Activated effector memory CD4-positive, alpha-beta T cell treated with anti-CD3 and anti-CD28 coated beads, Interleukin-2, amount 50 U/mL, for 16 hours (primary cell): ENCODE data around the gene FBLN5.
"Not testable (repeated sequence)": the region's sequence is repeated elsewhere in the genome, so short reads cannot be mapped to it uniquely, and the experiment has no call there.

Experiments
- DNase-seq: peaks from one replicate; pipeline ENCODE4 v3.0.0-alpha.2; 2020

The FBLN5 gene

DNA sequence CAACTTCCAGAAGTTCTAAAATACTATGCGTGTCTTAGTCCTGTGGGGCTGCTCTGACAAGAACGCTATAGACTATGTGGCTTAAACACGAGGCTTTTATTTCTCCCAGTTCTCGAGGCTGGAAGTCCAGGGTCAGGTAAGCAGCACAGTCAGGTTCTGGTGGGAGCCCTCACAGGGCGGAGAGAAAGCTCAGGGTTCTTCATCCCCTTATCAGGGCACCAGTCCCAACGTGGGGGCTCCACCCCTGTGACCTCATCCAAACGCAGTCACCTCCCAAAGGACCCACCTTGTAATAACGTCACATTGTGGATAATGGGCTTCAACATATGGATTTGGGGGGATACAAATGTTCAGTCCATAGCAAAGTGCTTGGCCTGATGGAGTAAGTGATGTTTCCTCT is 43.0 kb downstream of the FBLN5 start:
- no peak for DNase-seq

DNA sequence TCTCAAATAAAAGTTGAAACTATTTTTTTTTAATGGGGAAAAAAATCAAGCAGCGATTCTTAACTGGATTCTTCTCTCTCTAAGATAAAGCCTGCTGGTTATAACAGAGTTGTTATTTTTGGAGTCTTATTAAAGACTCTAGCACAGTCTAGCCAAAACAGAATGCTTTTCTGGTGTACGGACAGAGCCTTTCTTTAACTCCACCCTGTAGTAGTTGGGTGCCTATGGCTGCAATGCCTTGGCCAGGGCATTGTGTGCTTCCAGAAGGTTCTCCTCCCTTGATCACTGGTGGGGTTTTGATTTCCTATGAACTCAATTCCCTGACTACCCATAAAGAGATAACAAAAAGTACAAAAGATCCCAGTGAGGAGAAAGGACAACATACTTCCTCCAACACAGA is 44.4 kb downstream of the FBLN5 start:
- DNase-seq: no peak

DNA sequence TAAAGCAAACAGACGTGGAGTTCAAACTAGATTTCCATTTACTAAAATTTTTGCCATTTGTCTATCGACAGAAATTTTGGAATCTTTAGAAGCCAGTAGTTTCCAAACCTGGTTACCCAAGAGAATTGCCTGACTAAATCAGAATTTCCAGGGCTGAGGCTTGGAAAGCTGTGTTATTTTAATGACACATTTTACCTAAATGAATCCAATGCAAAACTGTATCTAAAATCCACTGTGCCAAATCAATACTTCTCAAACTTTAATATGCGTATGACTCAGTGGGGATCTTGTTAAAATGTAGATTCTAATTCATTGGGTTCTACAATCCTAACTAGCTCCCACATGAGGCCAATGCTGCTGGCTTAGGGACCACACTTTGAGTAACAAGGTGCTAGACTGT is 45.2 kb downstream of the FBLN5 start:
- no peak for DNase-seq

DNA sequence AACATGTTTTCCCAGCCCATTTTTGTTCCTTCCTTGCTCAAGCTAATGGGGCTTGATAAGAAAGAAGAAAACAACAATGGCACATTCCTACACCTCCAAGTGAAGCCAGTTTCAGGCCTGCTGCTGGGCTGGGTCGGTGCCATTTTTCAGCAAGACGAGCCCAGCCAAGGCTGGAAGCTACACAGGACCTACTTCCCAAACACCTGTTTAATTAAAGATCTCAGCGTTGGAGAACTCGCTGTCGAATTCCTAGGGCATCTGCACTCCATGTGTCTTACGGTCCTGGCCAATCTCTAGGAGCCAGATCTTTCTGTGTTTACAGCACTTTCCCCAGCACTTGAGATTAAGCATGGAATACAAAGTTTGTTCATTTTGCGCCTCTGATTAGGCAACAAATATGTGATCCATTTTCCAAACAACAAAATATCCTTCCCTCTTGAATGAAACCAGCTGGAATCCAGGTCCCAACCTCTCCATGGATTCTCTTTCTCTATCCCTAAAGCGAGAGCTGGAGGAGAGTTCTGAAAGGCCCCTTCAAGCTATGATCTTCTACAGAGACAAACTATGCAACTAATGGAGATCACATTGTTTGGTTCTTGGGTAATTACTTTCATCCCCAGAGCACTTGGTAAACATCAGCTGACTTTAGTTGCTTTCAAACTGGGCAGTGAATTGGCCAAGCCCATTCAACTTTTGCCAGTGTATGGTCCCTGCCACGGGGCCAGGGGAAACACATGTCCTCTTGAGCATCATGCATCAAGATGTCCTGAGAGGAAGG is 45.9 kb downstream of the FBLN5 start:
- no peak for DNase-seq

DNA sequence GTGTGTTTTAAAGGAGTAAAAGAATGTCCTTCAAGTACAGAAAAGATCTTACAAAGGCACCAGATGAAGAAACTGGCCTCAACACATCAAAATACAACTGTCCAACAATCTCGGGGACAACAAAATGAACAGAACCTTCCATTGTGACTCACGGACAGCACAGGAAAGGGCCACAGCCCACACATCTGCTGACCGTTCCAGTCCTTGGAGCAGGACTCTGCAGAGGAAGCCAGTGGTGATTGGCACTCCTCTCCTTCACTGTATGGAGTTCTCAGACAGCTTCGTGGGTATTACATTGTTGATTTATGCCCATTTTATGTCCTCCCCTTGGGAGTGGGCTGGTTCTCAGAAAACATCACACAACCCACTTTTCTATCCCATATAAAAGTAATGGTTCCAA is 47.7 kb downstream of the FBLN5 start:
- DNase-seq: no peak

DNA sequence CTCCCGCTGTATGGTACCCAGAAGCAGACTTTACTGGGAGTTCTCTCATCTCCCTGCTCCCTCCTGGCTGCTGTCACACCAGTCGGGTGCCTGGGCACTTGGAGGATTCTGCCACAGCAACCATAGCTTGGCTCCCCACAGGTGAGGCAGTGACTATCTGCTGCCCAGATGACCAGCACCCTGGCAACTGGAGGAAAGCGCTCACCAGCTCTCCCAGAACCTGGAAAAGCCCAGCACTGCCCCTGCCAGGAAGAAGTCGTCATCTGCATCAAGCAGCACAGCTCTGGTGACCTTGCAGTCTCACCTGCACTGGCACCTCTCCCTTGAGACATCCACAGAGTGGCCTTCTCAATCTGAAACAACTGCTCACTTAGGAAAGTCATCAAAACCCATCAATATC is 48.3 kb downstream of the FBLN5 start:
- DNase-seq: no peak

DNA sequence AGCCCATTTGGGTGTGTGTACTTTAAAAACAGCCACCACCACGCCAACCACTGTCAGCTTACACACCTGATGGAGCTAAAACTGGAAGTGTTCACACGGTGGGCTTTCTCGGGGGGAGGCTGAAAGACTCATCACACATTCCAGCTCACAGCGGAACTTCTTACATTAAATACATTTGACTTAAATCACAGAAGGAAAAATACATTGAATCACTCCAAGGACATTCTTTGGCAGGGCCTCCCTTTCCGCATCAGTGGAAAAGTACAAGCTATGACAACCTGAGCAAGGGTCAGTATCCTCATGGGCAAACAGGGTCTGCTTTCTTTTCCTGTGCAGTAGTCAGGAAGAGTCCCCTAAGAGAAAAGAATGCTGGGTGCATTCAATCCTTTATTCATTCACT is 49.1 kb downstream of the FBLN5 start:
- DNase-seq: no peak

DNA sequence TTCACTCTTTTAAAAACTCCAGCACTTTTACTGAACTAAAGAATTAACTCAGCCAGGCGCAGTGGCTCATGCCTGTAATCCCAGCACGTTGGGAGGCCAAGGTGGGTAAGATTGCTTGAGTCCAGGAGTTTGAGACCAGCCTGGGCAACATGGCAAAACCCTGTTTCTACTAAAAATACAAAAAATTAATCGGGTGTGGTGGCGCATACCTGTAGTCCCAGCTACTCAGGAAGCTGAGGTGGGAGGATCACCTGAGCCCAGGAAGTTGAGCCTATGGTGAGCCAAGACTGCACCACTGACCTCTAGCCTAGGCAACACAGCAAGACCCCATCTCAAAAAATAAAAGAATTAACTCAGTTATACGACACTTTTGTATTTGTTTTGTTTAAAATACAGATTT is 49.8 kb downstream of the FBLN5 start:
- DNase-seq: not testable (repeated sequence)

DNA sequence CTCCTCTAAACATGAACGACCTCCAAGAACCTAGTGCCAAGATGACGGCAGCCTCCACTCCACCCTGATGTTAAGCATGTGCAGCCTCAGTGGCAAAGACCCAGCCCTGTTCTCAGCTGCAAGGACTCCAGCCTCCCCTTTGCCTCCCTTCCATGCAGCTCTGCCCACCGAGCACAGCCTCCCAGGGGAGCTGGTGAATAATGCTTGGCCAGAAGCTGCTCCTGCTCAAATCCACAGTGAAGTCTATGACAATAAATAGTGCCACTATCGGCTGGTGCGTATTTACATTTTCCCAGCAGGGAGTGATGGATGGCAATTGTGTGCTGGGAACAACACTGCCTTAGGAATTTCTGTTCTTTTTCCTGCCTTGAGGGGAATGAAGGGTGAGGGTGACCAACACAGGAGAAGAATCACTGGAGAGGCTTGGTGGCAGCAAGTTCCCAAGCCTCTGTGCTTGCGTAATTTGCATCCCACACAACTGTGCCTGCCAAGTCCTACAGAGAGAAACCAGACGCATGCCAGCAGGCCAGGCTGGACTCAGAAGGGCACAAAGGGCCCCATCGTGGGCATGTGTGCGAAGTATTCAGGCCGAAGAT is 50.3 kb downstream of the FBLN5 start:
- no peak for DNase-seq

DNA sequence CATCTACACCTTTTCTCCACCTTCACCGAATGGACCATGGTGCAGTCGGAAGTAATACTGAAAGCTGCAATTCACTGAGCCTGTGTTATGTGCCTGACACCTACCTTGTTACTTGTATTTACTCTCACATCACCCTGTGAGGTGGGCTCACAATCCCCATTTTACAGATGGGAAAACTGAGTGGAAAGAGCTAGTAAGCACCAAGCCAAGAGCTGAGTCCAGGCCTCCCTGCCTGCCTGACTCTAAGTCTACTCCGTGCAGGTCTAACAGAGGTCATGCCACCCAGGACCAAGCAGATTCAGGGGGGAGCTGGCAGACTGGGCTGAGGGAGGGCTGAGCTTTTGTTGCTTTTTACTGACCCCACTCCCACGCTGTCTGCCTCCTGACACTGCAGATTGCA is 51.1 kb downstream of the FBLN5 start:
- DNase-seq: no peak

DNA sequence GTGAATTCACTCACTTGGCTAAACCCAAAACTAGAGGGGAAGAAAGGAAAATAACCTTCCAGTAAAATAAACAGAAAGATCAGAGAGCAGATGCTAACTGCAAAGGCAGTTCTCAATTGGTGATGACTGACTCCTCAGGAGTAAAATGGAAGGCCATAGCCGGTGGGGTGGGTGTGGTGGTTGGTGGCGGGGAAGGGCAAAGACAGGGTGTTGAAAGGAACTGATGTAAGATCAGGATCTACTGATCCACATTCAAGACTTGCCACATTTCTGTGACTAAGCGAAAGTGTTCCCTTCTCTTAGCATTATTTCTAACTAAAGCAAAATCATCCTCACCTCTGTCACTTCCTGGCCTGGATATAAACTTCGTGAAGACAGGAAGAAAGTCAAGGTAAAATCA is 53.8 kb downstream of the FBLN5 start:
- DNase-seq: no peak

DNA sequence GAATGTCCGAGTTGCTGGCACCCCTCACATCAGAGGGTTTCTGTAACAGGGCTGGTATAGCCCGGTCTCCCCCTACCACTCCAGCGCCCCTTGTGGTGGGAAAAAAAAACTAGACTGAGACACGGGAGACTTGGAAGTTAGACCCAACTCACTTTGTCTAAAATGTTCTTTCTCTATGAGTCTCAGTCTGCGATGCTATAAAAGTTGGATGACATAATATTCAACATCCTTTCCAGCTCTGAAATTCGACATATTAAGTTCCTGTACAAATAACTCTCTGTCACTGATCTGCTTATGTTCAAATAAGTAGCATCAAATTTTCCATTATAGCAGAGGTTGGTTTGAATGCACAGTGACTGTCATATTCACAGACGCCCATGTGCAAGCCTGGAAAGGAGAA is 54.5 kb downstream of the FBLN5 start:
- no peak for DNase-seq

DNA sequence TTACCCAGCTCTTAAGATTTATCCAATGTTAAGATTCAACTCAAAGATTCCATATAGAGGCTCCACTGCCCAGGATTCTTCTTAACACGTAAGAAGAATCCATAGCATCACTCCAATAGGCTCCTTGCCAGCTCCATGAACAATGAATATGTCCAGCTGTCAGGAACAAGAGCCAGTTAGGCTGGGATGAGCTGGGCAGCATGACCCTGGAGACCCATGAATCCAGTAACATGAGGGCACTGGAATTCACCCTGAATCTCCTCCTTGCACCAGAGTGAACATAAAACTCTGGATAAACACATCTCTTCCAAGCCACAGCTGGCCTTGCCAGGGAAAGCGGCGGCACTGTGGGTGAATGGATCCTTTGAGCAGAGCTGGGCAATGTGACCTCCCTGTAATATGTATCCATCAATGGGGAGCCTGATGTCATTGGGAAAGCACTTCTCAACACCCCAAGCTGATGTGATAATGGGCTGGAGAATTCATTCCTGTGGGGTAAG is 55.7 kb downstream of the FBLN5 start:
- no peak for DNase-seq

DNA sequence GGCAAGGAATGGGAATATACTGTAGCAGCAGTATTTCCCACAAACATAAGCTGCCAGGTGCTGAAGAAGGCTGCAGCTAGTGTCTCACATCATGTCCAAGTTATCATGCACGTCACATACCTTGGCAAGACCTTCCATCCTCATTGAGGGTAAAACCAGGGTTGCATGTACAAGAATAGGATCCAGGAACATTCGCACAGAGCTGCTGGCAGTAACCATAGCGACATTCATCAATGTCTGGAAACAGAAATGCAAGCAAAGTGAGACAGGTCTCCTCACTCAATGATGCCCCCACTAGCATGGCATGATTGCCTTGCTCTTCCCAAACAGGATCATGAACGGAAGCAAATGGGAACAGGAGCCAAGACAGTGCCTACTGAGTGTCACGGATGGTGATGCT is 56.4 kb downstream of the FBLN5 start:
- DNase-seq: no peak

DNA sequence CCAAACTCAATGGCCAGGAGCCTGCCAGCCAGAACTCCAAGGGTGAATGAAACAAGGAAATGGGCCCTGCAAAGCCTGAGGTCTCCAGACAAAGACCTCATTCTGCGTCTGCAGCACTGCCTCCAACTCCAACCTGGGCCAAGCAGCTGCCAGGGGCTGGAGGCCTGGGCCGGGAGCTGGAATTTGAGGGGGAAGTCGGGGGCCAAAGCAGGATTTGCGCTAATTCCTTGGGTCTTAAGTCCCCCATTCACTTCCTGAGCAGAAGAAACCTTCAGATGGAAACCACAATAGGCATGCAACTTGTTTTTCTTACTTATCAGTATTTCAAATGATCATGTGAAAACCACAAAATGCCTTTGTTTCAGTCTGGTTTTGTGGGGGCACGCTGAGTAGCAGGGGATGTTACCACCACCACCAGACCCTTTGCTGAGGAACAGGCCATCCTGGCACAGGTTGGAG is 57.2 kb downstream of the FBLN5 start:
- no peak for DNase-seq

DNA sequence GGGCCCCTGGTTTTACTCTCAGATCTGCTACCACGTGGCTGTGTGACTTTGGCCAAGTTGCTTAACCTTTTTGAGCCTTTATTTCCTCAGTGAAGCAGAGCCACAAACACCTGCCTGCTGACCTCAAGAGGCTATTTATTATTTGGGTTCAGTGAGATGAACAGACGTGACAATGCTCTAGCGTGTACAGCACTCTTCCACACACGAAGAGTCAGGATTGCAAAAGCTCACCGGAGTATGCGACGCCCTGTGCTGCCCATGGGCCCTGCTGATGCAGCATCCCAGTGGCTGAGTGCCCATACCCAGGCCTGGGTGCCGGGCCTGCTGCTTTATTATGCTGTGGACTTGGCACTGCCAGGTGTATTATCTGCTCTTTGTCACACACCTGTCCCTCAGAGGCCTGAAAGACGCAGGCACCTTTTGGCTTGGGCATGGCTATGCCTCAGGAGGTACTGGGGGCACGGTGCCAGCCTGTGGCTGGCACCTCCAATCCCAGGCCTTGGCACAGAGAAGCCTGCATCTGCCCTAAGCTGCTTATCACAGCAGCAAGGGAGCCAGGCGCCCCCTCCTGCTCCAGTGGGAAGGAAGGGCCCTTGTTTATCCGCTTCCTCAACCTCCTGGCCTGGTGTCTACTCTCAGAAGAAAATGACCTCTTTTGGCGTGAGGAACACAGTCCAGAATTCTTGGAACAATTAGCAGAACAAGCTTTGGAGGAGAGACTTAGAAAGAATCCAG is 57.9 kb downstream of the FBLN5 start:
- DNase-seq: no peak

DNA sequence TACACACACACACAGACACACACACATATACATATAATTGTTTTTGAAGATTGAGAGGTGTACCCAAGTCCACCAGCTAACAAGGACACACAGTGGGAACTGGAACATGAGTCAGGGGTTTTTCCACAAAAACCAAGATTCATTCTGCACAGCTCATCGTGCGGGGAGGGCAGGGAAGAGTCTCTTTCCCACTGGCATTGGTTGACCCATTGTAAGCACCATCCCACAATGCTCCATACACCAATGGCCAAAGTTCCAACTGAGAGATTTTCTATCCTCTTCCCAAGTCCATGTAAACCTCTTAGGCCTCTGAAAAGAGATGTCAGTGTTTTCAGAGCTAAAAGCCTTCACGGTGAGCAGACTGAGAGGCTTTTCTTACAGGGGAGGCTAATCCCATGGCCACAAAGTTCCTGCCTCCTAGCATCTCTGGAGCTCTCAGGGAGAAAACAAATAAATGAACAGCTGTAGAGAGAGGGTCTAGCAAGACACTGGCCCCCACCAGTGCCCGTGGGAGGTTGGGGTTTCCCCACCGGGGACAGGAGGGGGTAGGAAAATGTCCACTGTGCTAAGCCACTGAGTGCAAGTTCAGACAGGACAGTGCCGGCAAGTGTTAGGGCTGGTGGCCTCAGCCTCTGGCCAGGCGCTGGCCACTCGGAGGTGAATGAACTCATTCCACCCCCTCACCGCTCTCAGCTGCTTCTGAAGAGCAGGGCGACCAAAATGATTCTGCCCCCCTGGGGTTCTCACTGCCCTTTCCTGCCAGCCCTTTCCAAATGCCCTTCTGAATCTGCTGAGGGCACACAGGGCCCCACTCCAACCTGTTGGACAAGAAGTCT is 58.6 kb downstream of the FBLN5 start:
- no peak for DNase-seq

DNA sequence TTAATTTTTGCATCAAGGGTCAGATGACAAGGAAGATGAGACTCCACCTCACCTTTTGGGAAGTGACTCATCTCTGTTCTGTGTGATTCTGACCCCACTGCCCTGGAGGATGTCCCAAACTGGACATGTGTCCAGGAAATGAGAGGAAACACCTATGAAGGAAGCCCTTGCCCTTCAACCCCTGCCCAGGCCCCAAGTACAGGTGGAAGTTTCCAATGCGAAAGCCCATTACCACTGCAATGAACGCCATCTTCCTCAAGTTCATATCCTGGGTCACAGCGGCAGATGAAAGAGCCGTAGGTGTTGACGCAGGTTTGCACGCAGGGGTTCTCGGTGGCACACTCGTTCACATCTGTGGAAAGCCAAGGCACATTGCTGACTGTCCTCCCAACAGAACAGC is 60.5 kb downstream of the FBLN5 start:
- DNase-seq: no peak

DNA sequence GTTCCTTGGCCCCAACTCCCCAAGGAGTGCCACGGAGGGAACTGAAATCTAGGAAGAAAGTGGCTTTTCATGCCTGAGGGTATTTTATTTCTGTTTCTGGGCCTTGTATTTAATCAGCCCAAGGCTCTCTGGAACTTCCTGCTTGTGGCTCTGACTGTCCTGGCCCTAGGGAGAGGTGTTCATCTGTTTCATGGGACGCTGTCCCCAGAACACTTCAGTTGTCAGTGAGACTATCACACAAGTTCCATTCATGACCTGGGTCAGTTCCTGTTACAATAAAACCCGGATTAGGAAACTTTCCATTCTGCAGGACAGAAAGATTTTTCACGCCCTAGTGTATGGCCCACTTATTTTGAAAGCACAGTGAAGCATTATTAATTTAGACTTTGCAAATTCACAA is 61.7 kb downstream of the FBLN5 start:
- no peak for DNase-seq

DNA sequence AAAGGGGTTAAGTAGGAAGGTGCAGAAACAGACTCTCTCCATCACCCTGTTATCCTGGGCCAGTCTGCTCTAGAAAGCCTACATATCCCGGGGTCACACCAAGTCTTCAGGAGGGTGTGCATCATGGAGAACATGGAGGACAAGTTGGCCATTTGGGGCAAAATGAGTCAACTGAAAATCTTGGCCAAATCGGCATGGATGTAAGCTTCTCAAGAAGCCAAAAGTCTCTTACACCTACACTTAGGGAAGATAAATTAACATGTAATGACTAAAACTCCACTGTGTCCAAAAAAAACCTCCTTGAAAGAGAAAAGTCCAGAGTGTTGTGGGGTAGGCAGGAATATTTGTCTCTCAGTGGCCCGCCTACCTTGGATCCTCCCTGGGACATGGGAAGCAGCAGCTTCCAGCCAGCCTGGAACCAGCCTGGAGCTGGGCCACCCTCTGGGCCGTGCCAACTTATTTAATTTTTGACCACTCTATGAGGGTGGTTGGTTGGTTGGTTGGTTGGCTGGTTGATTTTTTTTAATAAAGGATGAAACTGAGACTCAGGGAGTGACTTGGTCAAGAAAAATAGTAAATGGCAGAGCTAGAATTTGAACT is 62.3 kb downstream of the FBLN5 start:
- no peak for DNase-seq

DNA sequence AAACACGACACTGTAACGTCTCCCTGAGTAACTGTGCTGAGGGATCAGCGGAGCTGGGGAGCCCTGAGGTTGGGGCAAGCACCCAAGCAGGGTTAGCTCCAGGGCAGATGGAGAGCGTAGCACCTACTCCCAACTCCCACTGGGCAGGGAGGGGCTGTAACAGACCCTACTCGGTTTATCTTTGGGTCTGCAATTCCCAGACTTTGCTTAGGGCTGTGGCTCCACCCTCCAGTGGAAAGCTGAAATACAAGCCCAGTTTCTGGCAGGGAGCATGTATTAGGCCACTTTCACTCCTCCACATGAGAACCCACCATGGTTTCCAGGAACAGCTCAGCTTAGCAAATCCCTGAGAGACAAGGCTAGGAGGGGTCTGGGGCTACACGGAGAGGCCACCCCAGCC is 62.8 kb downstream of the FBLN5 start:
- DNase-seq: no peak

DNA sequence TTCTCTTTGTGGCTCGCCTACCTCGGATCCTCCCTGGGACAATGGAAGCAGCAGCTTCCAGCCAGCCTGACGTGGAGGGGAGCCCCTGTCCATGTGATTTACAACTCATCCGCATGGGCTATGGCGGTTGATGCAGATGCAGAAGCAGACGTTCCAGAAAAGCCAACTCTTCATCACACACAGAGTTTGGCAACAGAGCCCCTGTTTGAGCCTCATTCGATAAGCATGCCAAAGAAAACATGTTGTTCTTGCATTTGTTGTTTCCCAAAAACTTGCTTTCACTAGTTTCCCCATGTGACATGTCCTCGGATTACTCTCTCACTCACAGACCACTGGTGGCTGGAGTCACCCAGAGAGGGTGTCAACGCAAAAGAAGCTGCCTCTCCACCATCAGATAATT is 63.7 kb downstream of the FBLN5 start:
- DNase-seq: no peak

DNA sequence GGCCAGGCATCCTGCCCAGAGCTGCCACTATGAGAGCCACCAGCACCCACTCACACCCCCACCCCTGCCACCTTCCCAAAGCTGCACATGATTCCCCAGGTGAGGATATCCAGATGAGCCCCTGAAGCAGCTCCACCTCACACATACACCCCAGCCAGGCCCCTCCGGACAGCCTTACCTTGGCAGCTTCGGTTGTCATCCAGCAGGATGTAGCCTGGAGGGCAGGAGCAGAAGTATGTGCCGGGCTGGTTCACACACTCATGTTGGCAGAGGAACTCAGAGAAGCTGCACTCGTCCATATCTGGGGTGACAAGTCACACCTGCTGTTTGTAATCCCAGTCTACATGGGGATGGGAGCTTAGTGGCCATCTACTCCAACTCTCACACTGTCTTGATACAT is 64.7 kb downstream of the FBLN5 start:
- no peak for DNase-seq
